Suprapubic skin (tissue), 4 donors: ENCODE data around the gene HAPLN1. TPM values are rescaled to one million over a fixed set of nuclear protein-coding genes. Genes with fewer than 3 reads are reported as not detected.
A peak's percentile ranks its signal among the peaks of the same experiment; 100 is the strongest.

Source experiments
- DNase-seq, 2 donors: peaks; one replicate each; pipeline ENCODE4 v3.0.0-alpha.2; 2019; ENCODE audit warnings: low spot score in 2 of 2
- H3K27ac ChIP-seq: fragments of 200-600 bp; sonication (generic); one replicate; pipeline ENCODE4 v1.5.1; 2019
- H3K27me3 ChIP-seq: fragments of 200-600 bp; sonication (generic); one replicate; pipeline ENCODE4 v1.5.1; 2019
- H3K36me3 ChIP-seq: fragments of 200-600 bp; sonication (generic); one replicate; pipeline ENCODE4 v1.5.1; 2019
- H3K4me1 ChIP-seq: fragments of 200-600 bp; sonication (generic); one replicate; pipeline ENCODE4 v1.5.1; 2019
- H3K4me3 ChIP-seq: fragments of 200-600 bp; sonication (generic); one replicate; pipeline ENCODE4 v1.5.1; 2019; ENCODE audit warnings: mild to moderate bottlenecking
- H3K9me3 ChIP-seq: fragments of 200-600 bp; sonication (generic); one replicate; pipeline ENCODE4 v1.5.1; 2019
- CTCF ChIP-seq, 2 donors: fragments of 200-600 bp in 1 of 2; fragments of 450-650 bp in 1 of 2; sonication (generic) in 1 of 2; IDR thresholded peaks; one replicate each; pipeline ENCODE4 v1.5.1; 2016 to 2019; ENCODE audit warnings: antibody characterized with exemption in 2 of 2, mild to moderate bottlenecking in 1 of 2, moderate library complexity in 1 of 2
- EP300 ChIP-seq: sonication (generic); formaldehyde crosslinking; IDR thresholded peaks from one replicate; pipeline ENCODE4 v1.6.1; 2017; ENCODE audit warnings: antibody characterized with exemption
- POLR2A ChIP-seq, 2 donors: fragments of 450-650 bp; IDR thresholded peaks; one replicate each; pipeline ENCODE4 v1.6.1; 2017; ENCODE audit warnings: antibody characterized with exemption in 2 of 2, mild to moderate bottlenecking in 2 of 2, moderate library complexity in 2 of 2
- POLR2AphosphoS5 ChIP-seq, 3 donors: sonication (generic); formaldehyde crosslinking; IDR thresholded peaks; one replicate each; pipeline ENCODE4 v1.6.1; 2017; ENCODE audit warnings: antibody characterized with exemption in 3 of 3
- WGBS: methylation state at CpG from one replicate; pipeline ENCODE4 v1.1.5; 2018; 5-methylcytosine and 5-hydroxymethylcytosine counted together
- total RNA-seq, 4 donors: library from RNA; depleted of rRNA; stranded (reverse); fragments of >200 nt; gene quantifications; one replicate each; pipeline ENCODE4 v1.1.0, GENCODE V29; 2016

The HAPLN1 gene
- total RNA-seq, result under 1 TPM in 1 of 4 donors, not detected in 3; 0.42 TPM

- no peaks in the 10 kb centered on the region for H3K9me3 ChIP-seq
- no peak within 1 kb of the TSS for H3K27ac ChIP-seq
- no peaks in the 10 kb centered on the region for H3K36me3 ChIP-seq
- no peak for DNase-seq
- peaks cover 17% of the 10 kb centered on the region for H3K4me1 ChIP-seq
- WGBS, result 23% methylated on average over 14 of the region's 16 CpGs
- H3K4me3 ChIP-seq, result peak within 1 kb of the TSS; percentile 61
- H3K27me3 ChIP-seq, result peaks cover 28% of the 10 kb centered on the region
- no peak for TF ChIP-seq EP300
- TF ChIP-seq POLR2AphosphoS5 (IDR thresholded peaks at IDR 0.05), result no peak
- no peak for TF ChIP-seq CTCF (IDR thresholded peaks at IDR 0.05)
- TF ChIP-seq POLR2A (IDR thresholded peaks at IDR 0.05), result no peak
These were observed at the start of gene HAPLN1 for GRCh38 chr5:83720836-83721537. HAPLN1 (minus strand) TSS chr5:83720855; CDS start chr5:83673523, 47,332 bp downstream.

- 62% methylated on average over 3 of the region's 3 CpGs for WGBS
- H3K4me3 ChIP-seq, result no peak overlapping the region
- TF ChIP-seq EP300 (no peak), POLR2A (IDR thresholded peaks at IDR 0.05) (no peak), CTCF (IDR thresholded peaks at IDR 0.05) (no peak), POLR2AphosphoS5 (IDR thresholded peaks at IDR 0.05) (no peak)
- H3K27me3 ChIP-seq, result no peaks in the 10 kb centered on the region
- DNase-seq, result no peak
- peaks cover 3% of the 10 kb centered on the region for H3K9me3 ChIP-seq
- H3K4me1 ChIP-seq, result no peaks in the 10 kb centered on the region
- no peaks in the 10 kb centered on the region for H3K36me3 ChIP-seq
- H3K27ac ChIP-seq, result no peak overlapping the region
These were observed 46.8 kb upstream of the HAPLN1 start for GRCh38 chr5:83767409-83767992.

- TF ChIP-seq CTCF (IDR thresholded peaks at IDR 0.05), result no peak
- TF ChIP-seq POLR2A (IDR thresholded peaks at IDR 0.05), result no peak
- TF ChIP-seq EP300, result no peak
- no peak for TF ChIP-seq POLR2AphosphoS5 (IDR thresholded peaks at IDR 0.05)
- no peaks in the 10 kb centered on the region for H3K27me3 ChIP-seq
- no peaks in the 10 kb centered on the region for H3K4me1 ChIP-seq
- WGBS, result 78% methylated on average over 1 of the region's 1 CpG
- no peaks in the 10 kb centered on the region for H3K36me3 ChIP-seq
- no peak overlapping the region for H3K27ac ChIP-seq
- H3K9me3 ChIP-seq, result peaks cover 3% of the 10 kb centered on the region
- DNase-seq, result no peak
- H3K4me3 ChIP-seq, result no peak overlapping the region
These were observed 43.4 kb upstream of the HAPLN1 start for GRCh38 chr5:83764101-83764500.

- no peak for DNase-seq
- WGBS, result 81% methylated on average over 4 of the region's 4 CpGs
- H3K9me3 ChIP-seq, result no peaks in the 10 kb centered on the region
- no peaks in the 10 kb centered on the region for H3K4me1 ChIP-seq
- no peak overlapping the region for H3K27ac ChIP-seq
- TF ChIP-seq EP300, result no peak
- H3K4me3 ChIP-seq, result no peak overlapping the region
- H3K27me3 ChIP-seq, result no peaks in the 10 kb centered on the region
- H3K36me3 ChIP-seq, result no peaks in the 10 kb centered on the region
These were observed 39.9 kb upstream of the HAPLN1 start for GRCh38 chr5:83760579-83760978.

- no peaks in the 10 kb centered on the region for H3K36me3 ChIP-seq
- no peak for DNase-seq
- 69% methylated on average over 1 of the region's 1 CpG for WGBS
- TF ChIP-seq POLR2A (IDR thresholded peaks at IDR 0.05) (no peak), POLR2AphosphoS5 (IDR thresholded peaks at IDR 0.05) (no peak), EP300 (no peak), CTCF (IDR thresholded peaks at IDR 0.05) (no peak)
- peaks cover 3% of the 10 kb centered on the region for H3K9me3 ChIP-seq
- no peaks in the 10 kb centered on the region for H3K27me3 ChIP-seq
- no peaks in the 10 kb centered on the region for H3K4me1 ChIP-seq
- no peak overlapping the region for H3K4me3 ChIP-seq
- no peak overlapping the region for H3K27ac ChIP-seq
These were observed 32.0 kb upstream of the HAPLN1 start for GRCh38 chr5:83752700-83753099.
